ENCODE data around the gene DLGAP4.

DLGAP4 gene

GRCh38 chr20:36463212-36464061 lies 157.3 kb downstream of the DLGAP4 start:
- TF ChIP-seq, protein P1, sequence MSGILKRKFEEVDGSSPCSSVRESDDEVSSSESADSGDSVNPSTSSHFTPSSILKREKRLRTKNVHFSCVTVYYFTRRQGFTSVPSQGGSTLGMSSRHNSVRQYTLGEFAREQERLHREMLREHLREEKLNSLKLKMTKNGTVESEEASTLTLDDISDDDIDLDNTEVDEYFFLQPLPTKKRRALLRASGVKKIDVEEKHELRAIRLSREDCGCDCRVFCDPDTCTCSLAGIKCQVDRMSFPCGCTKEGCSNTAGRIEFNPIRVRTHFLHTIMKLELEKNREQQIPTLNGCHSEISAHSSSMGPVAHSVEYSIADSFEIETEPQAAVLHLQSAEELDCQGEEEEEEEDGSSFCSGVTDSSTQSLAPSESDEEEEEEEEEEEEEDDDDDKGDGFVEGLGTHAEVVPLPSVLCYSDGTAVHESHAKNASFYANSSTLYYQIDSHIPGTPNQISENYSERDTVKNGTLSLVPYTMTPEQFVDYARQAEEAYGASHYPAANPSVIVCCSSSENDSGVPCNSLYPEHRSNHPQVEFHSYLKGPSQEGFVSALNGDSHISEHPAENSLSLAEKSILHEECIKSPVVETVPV (CRISPR knock-in tag; IDR thresholded peaks at IDR 0.05): no peak
- TF ChIP-seq GLIS3 (CRISPR knock-in tag; IDR thresholded peaks at IDR 0.05) (no peak), ZFP30 (CRISPR knock-in tag; IDR thresholded peaks at IDR 0.05) (no peak), ZNF565 (CRISPR knock-in tag; conservative IDR thresholded peaks at IDR 0.05; ENCODE audit: low read depth) (no peak), TCF4 (CRISPR knock-in tag; IDR thresholded peaks at IDR 0.05; ENCODE audit: borderline replicate concordance) (no peak), ZNF8 (CRISPR knock-in tag; IDR thresholded peaks at IDR 0.05) (no peak), BACH2 (CRISPR knock-in tag; IDR thresholded peaks at IDR 0.05; ENCODE audit: borderline replicate concordance) (no peak), CSDC2 (CRISPR knock-in tag; IDR thresholded peaks at IDR 0.05) (no peak)
- TF ChIP-seq, protein P2, sequence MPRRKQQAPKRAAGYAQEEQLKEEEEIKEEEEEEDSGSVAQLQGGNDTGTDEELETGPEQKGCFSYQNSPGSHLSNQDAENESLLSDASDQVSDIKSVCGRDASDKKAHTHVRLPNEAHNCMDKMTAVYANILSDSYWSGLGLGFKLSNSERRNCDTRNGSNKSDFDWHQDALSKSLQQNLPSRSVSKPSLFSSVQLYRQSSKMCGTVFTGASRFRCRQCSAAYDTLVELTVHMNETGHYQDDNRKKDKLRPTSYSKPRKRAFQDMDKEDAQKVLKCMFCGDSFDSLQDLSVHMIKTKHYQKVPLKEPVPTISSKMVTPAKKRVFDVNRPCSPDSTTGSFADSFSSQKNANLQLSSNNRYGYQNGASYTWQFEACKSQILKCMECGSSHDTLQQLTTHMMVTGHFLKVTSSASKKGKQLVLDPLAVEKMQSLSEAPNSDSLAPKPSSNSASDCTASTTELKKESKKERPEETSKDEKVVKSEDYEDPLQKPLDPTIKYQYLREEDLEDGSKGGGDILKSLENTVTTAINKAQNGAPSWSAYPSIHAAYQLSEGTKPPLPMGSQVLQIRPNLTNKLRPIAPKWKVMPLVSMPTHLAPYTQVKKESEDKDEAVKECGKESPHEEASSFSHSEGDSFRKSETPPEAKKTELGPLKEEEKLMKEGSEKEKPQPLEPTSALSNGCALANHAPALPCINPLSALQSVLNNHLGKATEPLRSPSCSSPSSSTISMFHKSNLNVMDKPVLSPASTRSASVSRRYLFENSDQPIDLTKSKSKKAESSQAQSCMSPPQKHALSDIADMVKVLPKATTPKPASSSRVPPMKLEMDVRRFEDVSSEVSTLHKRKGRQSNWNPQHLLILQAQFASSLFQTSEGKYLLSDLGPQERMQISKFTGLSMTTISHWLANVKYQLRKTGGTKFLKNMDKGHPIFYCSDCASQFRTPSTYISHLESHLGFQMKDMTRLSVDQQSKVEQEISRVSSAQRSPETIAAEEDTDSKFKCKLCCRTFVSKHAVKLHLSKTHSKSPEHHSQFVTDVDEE (CRISPR knock-in tag; IDR thresholded peaks at IDR 0.05): no peak
- TF ChIP-seq, protein P3, sequence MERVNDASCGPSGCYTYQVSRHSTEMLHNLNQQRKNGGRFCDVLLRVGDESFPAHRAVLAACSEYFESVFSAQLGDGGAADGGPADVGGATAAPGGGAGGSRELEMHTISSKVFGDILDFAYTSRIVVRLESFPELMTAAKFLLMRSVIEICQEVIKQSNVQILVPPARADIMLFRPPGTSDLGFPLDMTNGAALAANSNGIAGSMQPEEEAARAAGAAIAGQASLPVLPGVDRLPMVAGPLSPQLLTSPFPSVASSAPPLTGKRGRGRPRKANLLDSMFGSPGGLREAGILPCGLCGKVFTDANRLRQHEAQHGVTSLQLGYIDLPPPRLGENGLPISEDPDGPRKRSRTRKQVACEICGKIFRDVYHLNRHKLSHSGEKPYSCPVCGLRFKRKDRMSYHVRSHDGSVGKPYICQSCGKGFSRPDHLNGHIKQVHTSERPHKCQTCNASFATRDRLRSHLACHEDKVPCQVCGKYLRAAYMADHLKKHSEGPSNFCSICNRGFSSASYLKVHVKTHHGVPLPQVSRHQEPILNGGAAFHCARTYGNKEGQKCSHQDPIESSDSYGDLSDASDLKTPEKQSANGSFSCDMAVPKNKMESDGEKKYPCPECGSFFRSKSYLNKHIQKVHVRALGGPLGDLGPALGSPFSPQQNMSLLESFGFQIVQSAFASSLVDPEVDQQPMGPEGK (CRISPR knock-in tag; IDR thresholded peaks at IDR 0.05; ENCODE audit: borderline replicate concordance): no peak
- no peak for ATAC-seq

DNA sequence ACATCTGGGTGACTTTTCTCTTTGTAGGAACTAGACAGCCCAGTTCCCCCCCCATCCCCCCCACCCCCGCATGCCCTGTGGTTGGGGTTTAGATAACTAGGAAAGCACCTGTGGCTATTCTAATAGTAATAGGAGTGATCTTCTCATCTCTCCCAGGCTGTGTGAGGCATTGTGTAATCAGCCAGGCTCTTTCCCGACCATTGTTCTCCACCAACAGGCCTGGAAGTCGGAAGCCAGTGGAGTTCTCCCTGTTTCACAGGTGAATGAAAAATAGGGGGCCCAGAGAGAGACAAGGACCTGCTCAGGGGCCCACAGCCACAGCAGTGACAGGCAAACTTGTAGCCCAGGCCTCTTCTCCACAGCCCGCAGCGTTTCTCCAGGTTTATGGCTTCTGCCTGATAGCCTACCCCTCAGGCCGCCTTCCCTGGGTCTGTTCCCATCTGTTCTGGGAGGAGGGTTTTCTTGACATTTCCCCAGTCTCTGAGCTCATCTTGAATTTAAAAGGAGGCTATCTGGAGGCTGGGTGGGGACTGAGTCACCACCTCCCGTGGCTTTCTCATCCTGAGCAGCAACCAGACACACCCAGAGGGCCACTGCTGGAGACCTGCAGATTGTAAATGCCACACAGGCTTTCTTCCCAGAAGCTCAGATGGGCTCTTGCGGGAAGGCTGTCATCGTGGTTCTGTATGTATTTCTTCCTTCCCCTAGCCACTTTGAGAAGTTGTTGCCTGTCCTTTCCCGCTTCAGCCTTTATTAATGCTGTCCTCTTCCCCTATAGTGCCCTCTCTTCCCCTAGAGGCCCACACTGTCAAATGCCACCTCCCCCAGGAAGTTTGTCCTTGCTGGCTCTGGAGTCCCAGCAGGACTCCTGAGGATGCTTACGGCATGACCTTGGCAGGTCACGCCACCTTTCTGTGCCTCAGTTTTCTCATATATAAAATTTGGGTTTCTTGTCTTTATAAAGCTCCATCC lies 159.3 kb downstream of the DLGAP4 start:
- TF ChIP-seq ZFP30 (CRISPR knock-in tag; IDR thresholded peaks at IDR 0.05) (no peak), ZNF8 (CRISPR knock-in tag; IDR thresholded peaks at IDR 0.05) (no peak), TCF4 (CRISPR knock-in tag; IDR thresholded peaks at IDR 0.05; ENCODE audit: borderline replicate concordance) (no peak), ZFP3 (CRISPR knock-in tag; IDR thresholded peaks at IDR 0.05) (no peak), ISL1 (CRISPR knock-in tag; IDR thresholded peaks at IDR 0.05) (no peak), OSR1 (CRISPR knock-in tag; IDR thresholded peaks at IDR 0.05) (no peak), TOX (CRISPR knock-in tag; IDR thresholded peaks at IDR 0.05; ENCODE audit: borderline replicate concordance) (no peak), RARB (CRISPR knock-in tag; IDR thresholded peaks at IDR 0.05) (no peak), ARNTL (CRISPR knock-in tag; IDR thresholded peaks at IDR 0.05; ENCODE audit: borderline replicate concordance, low read depth) (no peak), ZC3H10 (CRISPR knock-in tag; IDR thresholded peaks at IDR 0.05) (no peak), SNAI2 (CRISPR knock-in tag; IDR thresholded peaks at IDR 0.05) (no peak)
- TF ChIP-seq, protein P1 (CRISPR knock-in tag; IDR thresholded peaks at IDR 0.05): no peak
- TF ChIP-seq, protein P2 (CRISPR knock-in tag; IDR thresholded peaks at IDR 0.05): no peak
- peak; percentile 29 for ATAC-seq

Measured in SK-N-SH treated with all-trans-retinoic acid at 6 μM for 48 hours (cell line).